HepG2 (cell line): ENCODE data around the gene FMNL2. TPM values are rescaled to one million over a fixed set of nuclear protein-coding genes. Genes with fewer than 3 reads are reported as not detected.

ENCODE experiments used
- ATF7 ChIP-seq, 2 experiments: fragments of 450-650 bp in 1 of 2; sonication (generic) in 1 of 2; formaldehyde crosslinking in 1 of 2; IDR thresholded peaks; 2 replicates each; pipeline versions ENCODE4 v1.4.0 to v1.6.1; 2016 to 2020; ENCODE audit warnings: antibody characterized with exemption in 1 of 2, mild to moderate bottlenecking in 1 of 2, missing genetic modification reagents in 1 of 2
- BCL6 ChIP-seq: IDR thresholded peaks from 2 replicates; pipeline ENCODE4 v1.6.1; 2016; ENCODE audit warnings: missing genetic modification reagents, missing compliant biosample characterization
- CENPBD1 ChIP-seq: sonication (generic); formaldehyde crosslinking; IDR thresholded peaks from 2 replicates; pipeline ENCODE4 v1.8.0; 2022; ENCODE audit warnings: missing genetic modification reagents, low read depth, mild to moderate bottlenecking, borderline replicate concordance
- DPF2 ChIP-seq: sonication (generic); formaldehyde crosslinking; IDR thresholded peaks from 2 replicates; pipeline ENCODE4 v1.4.0; 2020; ENCODE audit warnings: mild to moderate bottlenecking, low read depth, missing genetic modification reagents, borderline replicate concordance
- ELF4 ChIP-seq: sonication (generic); formaldehyde crosslinking; IDR thresholded peaks from 2 replicates; pipeline ENCODE4 v1.5.0; 2020; ENCODE audit warnings: missing genetic modification reagents, mild to moderate bottlenecking, moderate library complexity, borderline replicate concordance
- FOSL2 ChIP-seq: sonication (generic); formaldehyde crosslinking; IDR thresholded peaks from 2 replicates; pipeline ENCODE4 v1.4.0; 2020; ENCODE audit warnings: missing genetic modification reagents
- FOXP1 ChIP-seq, 2 experiments: fragments of 450-650 bp in 1 of 2; IDR thresholded peaks; 2 replicates each; pipeline ENCODE4 v1.6.1; 2017 to 2018; ENCODE audit warnings: antibody characterized with exemption in 1 of 2
- GABPA ChIP-seq, 2 experiments: IDR thresholded peaks; 2 replicates each; pipeline ENCODE4 v1.6.1; 2011 to 2016; ENCODE audit warnings: low read depth in 2 of 2, low read length in 1 of 2, missing biosample characterization in 1 of 2, missing genetic modification characterization in 1 of 2
- HDAC1 ChIP-seq: sonication (generic); formaldehyde crosslinking; IDR thresholded peaks from 2 replicates; pipeline ENCODE4 v1.5.1; 2020; ENCODE audit warnings: mild to moderate bottlenecking, missing genetic modification reagents
- HNF1A ChIP-seq, 2 experiments: sonication (generic) in 1 of 2; formaldehyde crosslinking in 1 of 2; IDR thresholded peaks; 2 replicates each; pipeline versions ENCODE4 v1.4.0 to v1.6.1; 2016 to 2020; ENCODE audit warnings: borderline replicate concordance in 1 of 2, low read depth in 1 of 2, mild to moderate bottlenecking in 1 of 2, missing genetic modification reagents in 1 of 2
- MYNN ChIP-seq: sonication (generic); formaldehyde crosslinking; IDR thresholded peaks from 2 replicates; pipeline ENCODE4 v1.4.0; 2020; ENCODE audit warnings: mild to moderate bottlenecking, low read depth, missing genetic modification reagents
- NFYB ChIP-seq: sonication (generic); formaldehyde crosslinking; IDR thresholded peaks from 2 replicates; pipeline ENCODE4 v1.4.0; 2020; ENCODE audit warnings: missing genetic modification reagents
- PAXIP1 ChIP-seq: sonication (generic); formaldehyde crosslinking; conservative IDR thresholded peaks from 2 replicates; pipeline ENCODE4 v1.4.0; 2020; ENCODE audit warnings: mild to moderate bottlenecking, missing genetic modification reagents, moderate library complexity
- SOX5 ChIP-seq: IDR thresholded peaks from 2 replicates; pipeline ENCODE4 v1.6.1; 2016; ENCODE audit warnings: borderline replicate concordance
- YY1 ChIP-seq: IDR thresholded peaks from 2 replicates; pipeline ENCODE4 v1.6.1; 2011; ENCODE audit warnings: low read length, low read depth, moderate library complexity, mild to moderate bottlenecking; ENCODE audit not compliant: insufficient read depth, insufficient replicate concordance
- ZEB1 ChIP-seq: IDR thresholded peaks from 2 replicates; pipeline ENCODE4 v1.6.1; 2012; ENCODE audit warnings: mild to moderate bottlenecking, low read depth, inconsistent platforms; ENCODE audit not compliant: insufficient replicate concordance
- ZNF33A ChIP-seq: sonication (generic); formaldehyde crosslinking; IDR thresholded peaks from 2 replicates; pipeline ENCODE4 v1.5.1; 2020; ENCODE audit warnings: missing genetic modification reagents, mild to moderate bottlenecking, moderate library complexity, borderline replicate concordance
- ZNF564 ChIP-seq: sonication (generic); formaldehyde crosslinking; IDR thresholded peaks from 2 replicates; pipeline ENCODE4 v1.8.1; 2023; ENCODE audit warnings: mild to moderate bottlenecking, missing genetic modification reagents
- ZNF589 ChIP-seq: sonication (generic); formaldehyde crosslinking; conservative IDR thresholded peaks from 2 replicates; pipeline ENCODE4 v1.8.0; 2022; ENCODE audit warnings: mild to moderate bottlenecking, moderate library complexity, missing genetic modification reagents
- polyA plus RNA-seq, 8 experiments: library from polyadenylated mRNA; depleted of rRNA in 3 of 8; stranded (reverse) in 7 of 8; unstranded in 1 of 8; fragments of >200 nt; fragmentation: Illumina TruSeq in 4 of 8; extraction: Trizol in 4 of 8; gene quantifications; 2 replicates each; pipeline versions ENCODE4 v1.2.1 to v1.2.3, GENCODE V29; 2011 to 2016; ENCODE audit warnings: low read depth in 4 of 8, missing spikeins in 1 of 8, mixed read lengths in 1 of 8; ENCODE audit not compliant: insufficient read depth in 1 of 8
- total RNA-seq, 5 experiments: library from RNA; depleted of rRNA; stranded (reverse); fragments of >200 nt; fragmentation: Illumina TruSeq; extraction: Trizol; gene quantifications; 2 replicates each; pipeline ENCODE4 v1.2.3, GENCODE V29; 2016; ENCODE audit warnings: low read depth in 1 of 5

Gene FMNL2
- total and polyA plus RNA-seq, 2 of the 13 experiments (the other 11 are each of a cell fraction or from before 2014, with no cell fraction given): 66.5 to 67.7 TPM

- peak; percentile 34; the same call in 1 of the 2 replicates for TF ChIP-seq ZNF33A (CRISPR knock-in tag)
- TF ChIP-seq CENPBD1: no peak
- no peak for TF ChIP-seq ZNF564
- TF ChIP-seq GABPA (IDR thresholded peaks at IDR 0.05; ENCODE audit: low read depth, low read length): no peak
- TF ChIP-seq GABPA (CRISPR knock-in tag; IDR thresholded peaks at IDR 0.05; ENCODE audit: low read depth): peak; percentile 38; the same call in 1 of the 2 replicates
- TF ChIP-seq ZEB1: peak; percentile 60
- no peak for TF ChIP-seq ATF7 (IDR thresholded peaks at IDR 0.05)
- no peak for TF ChIP-seq ATF7 (CRISPR knock-in tag; IDR thresholded peaks at IDR 0.05)
- TF ChIP-seq YY1: no peak
- peak; percentile 96 for TF ChIP-seq SOX5 (CRISPR knock-in tag)
- TF ChIP-seq DPF2 (CRISPR knock-in tag): peak; percentile 54; the same call in 1 of the 2 replicates
- 0 out of 2 replicates have a peak, but pooled peaks have one; percentile 40 for TF ChIP-seq ZNF589 (CRISPR knock-in tag)
- peak; percentile 79; the same call in 1 of the 2 replicates for TF ChIP-seq FOSL2
- no peak for TF ChIP-seq ELF4 (CRISPR knock-in tag)
- TF ChIP-seq FOXP1 (IDR thresholded peaks at IDR 0.05): peak; percentile 88
- peak; percentile 98 for TF ChIP-seq FOXP1 (CRISPR knock-in tag; IDR thresholded peaks at IDR 0.05)
- no peak for TF ChIP-seq NFYB (CRISPR knock-in tag)
- peak; percentile 91 for TF ChIP-seq PAXIP1 (CRISPR knock-in tag)
- TF ChIP-seq MYNN: no peak
- peak; percentile 88 for TF ChIP-seq BCL6
- TF ChIP-seq HDAC1 (CRISPR knock-in tag): peak; percentile 54; the same call in 1 of the 2 replicates
- peak; percentile 29; the same call in 1 of the 2 replicates for TF ChIP-seq HNF1A (IDR thresholded peaks at IDR 0.05; ENCODE audit: low read depth)
- TF ChIP-seq HNF1A (CRISPR knock-in tag; IDR thresholded peaks at IDR 0.05; ENCODE audit: borderline replicate concordance): no peak
Measured at GRCh38 chr2:152344579-152345195, 9.7 kb downstream of the FMNL2 start (continued).
